ENCODE measurements around the gene TFPI.
"Not testable (repeated sequence)": the region's sequence is repeated elsewhere in the genome, so short reads cannot be mapped to it uniquely, and the experiment has no call there.

GRCh38 chr2:187538222-187538621 is 16.0 kb downstream of the TFPI start:
- not testable (repeated sequence) for TF ChIP-seq CTCF (IDR thresholded peaks at IDR 0.05; ENCODE audit: extremely low read depth in 1 of 2, insufficient read depth in 1 of 2, low read depth in 1 of 2, low read length in 2 of 2); POLR2AphosphoS5 (IDR thresholded peaks at IDR 0.05; ENCODE audit: insufficient read depth, low read depth, low read length); POLR2A (IDR thresholded peaks at IDR 0.05; ENCODE audit: low read depth, low read length); JUN (IDR thresholded peaks at IDR 0.05; ENCODE audit: borderline replicate concordance, insufficient read depth, insufficient read length, low read depth); EZH2 (IDR thresholded peaks at IDR 0.05; ENCODE audit: borderline replicate concordance, low read depth, low read length, severe bottlenecking); GATA2 (IDR thresholded peaks at IDR 0.05; ENCODE audit: insufficient read depth, insufficient read length, low read depth, low read length); MAX (IDR thresholded peaks at IDR 0.05; ENCODE audit: insufficient read depth, insufficient read length); MYC (IDR thresholded peaks at IDR 0.05; ENCODE audit: low read depth, low read length); FOS (IDR thresholded peaks at IDR 0.05; ENCODE audit: borderline replicate concordance, insufficient read depth, low read length)
